ENCODE measurements around the gene PFN1.

Gene PFN1

GRCh38 chr17:4941319-4941610 is 7.1 kb downstream of the PFN1 start:
- Histone ChIP-seq H3K4me3 (ENCODE audit: low read depth in 1 of 2, low read length in 2 of 2) (peak overlapping the region; percentile 92 to 97), H3K9me3 (ENCODE audit: low read length) (no peaks in the 10 kb centered on the region), H3K36me3 (ENCODE audit: insufficient read depth, low read length) (peaks cover 65% of the 10 kb centered on the region), H3K4me1 (ENCODE audit: insufficient read depth, low read length) (peaks cover 65% of the 10 kb centered on the region), H3K9ac (ENCODE audit: low read length) (peak overlapping the region; percentile 94), H3K27ac (ENCODE audit: low read depth, low read length) (peak overlapping the region; percentile 97), H3K27me3 (ENCODE audit: control insufficient read depth in 1 of 2, insufficient read depth in 2 of 2, low read length in 2 of 2) (no peaks in the 10 kb centered on the region)

GRCh38 chr17:4940555-4941318 is 7.6 kb downstream of the PFN1 start:
- H3K9ac ChIP-seq (ENCODE audit: low read length): peak overlapping the region; percentile 94
- H3K4me3 ChIP-seq (ENCODE audit: low read depth in 1 of 2, low read length in 2 of 2): peak overlapping the region; percentile 92 to 97
- H3K36me3 ChIP-seq (ENCODE audit: insufficient read depth, low read length): peaks cover 64% of the 10 kb centered on the region
- no peaks in the 10 kb centered on the region for H3K9me3 ChIP-seq (ENCODE audit: low read length)
- H3K27ac ChIP-seq (ENCODE audit: low read depth, low read length): peak overlapping the region; percentile 97
- no peaks in the 10 kb centered on the region for H3K27me3 ChIP-seq (ENCODE audit: control insufficient read depth in 1 of 2, insufficient read depth in 2 of 2, low read length in 2 of 2)
- peaks cover 60% of the 10 kb centered on the region for H3K4me1 ChIP-seq (ENCODE audit: insufficient read depth, low read length)

- H3K36me3 ChIP-seq (ENCODE audit: insufficient read depth, low read length): peaks cover 60% of the 10 kb centered on the region
Observed at GRCh38 chr17:4939796-4940554, 8.4 kb downstream of the PFN1 start, which contains the start of the genes RNF167 and SLC25A11. Gene RNF167, plus strand, starts transcription at chr17:4940268. Its CDS starts 642 bp downstream, at chr17:4940910. Gene SLC25A11, minus strand, starts transcription at chr17:4940046. Its CDS starts 136 bp downstream, at chr17:4939910.

GRCh38 chr17:4939546-4939795 is 8.9 kb downstream of the PFN1 start:
- peak overlapping the region; percentile 97 for H3K27ac ChIP-seq (ENCODE audit: low read depth, low read length)
- H3K36me3 ChIP-seq (ENCODE audit: insufficient read depth, low read length): peaks cover 55% of the 10 kb centered on the region
- H3K4me3 ChIP-seq (ENCODE audit: low read depth in 1 of 2, low read length in 2 of 2): peak overlapping the region; percentile 92 to 97
- peaks cover 49% of the 10 kb centered on the region for H3K4me1 ChIP-seq (ENCODE audit: insufficient read depth, low read length)
- no peaks in the 10 kb centered on the region for H3K9me3 ChIP-seq (ENCODE audit: low read length)
- peak overlapping the region; percentile 94 for H3K9ac ChIP-seq (ENCODE audit: low read length)
- no peaks in the 10 kb centered on the region for H3K27me3 ChIP-seq (ENCODE audit: control insufficient read depth in 1 of 2, insufficient read depth in 2 of 2, low read length in 2 of 2)

More at GRCh38 chr17:4939796-4940554, 8.4 kb downstream of the PFN1 start, which contains the start of the genes RNF167 and SLC25A11:
- Histone ChIP-seq H3K9me3 (ENCODE audit: low read length) (no peaks in the 10 kb centered on the region), H3K9ac (ENCODE audit: low read length) (peak within 1 kb of the TSS; percentile 94), H3K4me1 (ENCODE audit: insufficient read depth, low read length) (peaks cover 52% of the 10 kb centered on the region), H3K27me3 (ENCODE audit: control insufficient read depth in 1 of 2, insufficient read depth in 2 of 2, low read length in 2 of 2) (no peaks in the 10 kb centered on the region), H3K27ac (ENCODE audit: low read depth, low read length) (peak within 1 kb of the TSS; percentile 97), H3K4me3 (ENCODE audit: low read depth in 1 of 2, low read length in 2 of 2) (peak within 1 kb of the TSS; percentile 92 to 97)

GRCh38 chr17:4938688-4939545 is 9.4 kb downstream of the PFN1 start:
- H3K4me1 ChIP-seq (ENCODE audit: insufficient read depth, low read length): peaks cover 49% of the 10 kb centered on the region
- peak overlapping the region; percentile 94 for H3K9ac ChIP-seq (ENCODE audit: low read length)
- no peaks in the 10 kb centered on the region for H3K9me3 ChIP-seq (ENCODE audit: low read length)
- peak overlapping the region; percentile 92 to 97 for H3K4me3 ChIP-seq (ENCODE audit: low read depth in 1 of 2, low read length in 2 of 2)
- no peaks in the 10 kb centered on the region for H3K27me3 ChIP-seq (ENCODE audit: control insufficient read depth in 1 of 2, insufficient read depth in 2 of 2, low read length in 2 of 2)
- peaks cover 49% of the 10 kb centered on the region for H3K36me3 ChIP-seq (ENCODE audit: insufficient read depth, low read length)
- peak overlapping the region; percentile 97 for H3K27ac ChIP-seq (ENCODE audit: low read depth, low read length)

GRCh38 chr17:4938069-4938491 is 10.2 kb downstream of the PFN1 start:
- Histone ChIP-seq H3K27ac (ENCODE audit: low read depth, low read length) (no peak overlapping the region), H3K36me3 (ENCODE audit: insufficient read depth, low read length) (peaks cover 41% of the 10 kb centered on the region), H3K9ac (ENCODE audit: low read length) (peak overlapping the region; percentile 94), H3K4me1 (ENCODE audit: insufficient read depth, low read length) (peaks cover 42% of the 10 kb centered on the region), H3K4me3 (ENCODE audit: low read depth in 1 of 2, low read length in 2 of 2) (peak overlapping the region in 1 of 2 donors; percentile 97), H3K9me3 (ENCODE audit: low read length) (no peaks in the 10 kb centered on the region), H3K27me3 (ENCODE audit: control insufficient read depth in 1 of 2, insufficient read depth in 2 of 2, low read length in 2 of 2) (no peaks in the 10 kb centered on the region)

GRCh38 chr17:4937553-4937952 is 10.8 kb downstream of the PFN1 start:
- H3K4me1 ChIP-seq (ENCODE audit: insufficient read depth, low read length): peaks cover 41% of the 10 kb centered on the region
- H3K36me3 ChIP-seq (ENCODE audit: insufficient read depth, low read length): peaks cover 35% of the 10 kb centered on the region
- H3K9ac ChIP-seq (ENCODE audit: low read length): no peak overlapping the region
- no peaks in the 10 kb centered on the region for H3K9me3 ChIP-seq (ENCODE audit: low read length)
- no peak overlapping the region for H3K4me3 ChIP-seq (ENCODE audit: low read depth in 1 of 2, low read length in 2 of 2)
- H3K27me3 ChIP-seq (ENCODE audit: control insufficient read depth in 1 of 2, insufficient read depth in 2 of 2, low read length in 2 of 2): no peaks in the 10 kb centered on the region
- H3K27ac ChIP-seq (ENCODE audit: low read depth, low read length): no peak overlapping the region

- H3K9ac ChIP-seq (ENCODE audit: low read length): no peak overlapping the region
- H3K9me3 ChIP-seq (ENCODE audit: low read length): no peaks in the 10 kb centered on the region
- H3K36me3 ChIP-seq (ENCODE audit: insufficient read depth, low read length): peaks cover 30% of the 10 kb centered on the region
- no peak overlapping the region for H3K4me3 ChIP-seq (ENCODE audit: low read depth in 1 of 2, low read length in 2 of 2)
- no peaks in the 10 kb centered on the region for H3K27me3 ChIP-seq (ENCODE audit: control insufficient read depth in 1 of 2, insufficient read depth in 2 of 2, low read length in 2 of 2)
- no peak overlapping the region for H3K27ac ChIP-seq (ENCODE audit: low read depth, low read length)
- peaks cover 30% of the 10 kb centered on the region for H3K4me1 ChIP-seq (ENCODE audit: insufficient read depth, low read length)
Observed at GRCh38 chr17:4936436-4936835, 11.9 kb downstream of the PFN1 start.

- Histone ChIP-seq H3K27ac (ENCODE audit: low read depth, low read length) (no peak overlapping the region), H3K9ac (ENCODE audit: low read length) (no peak overlapping the region)
Observed at GRCh38 chr17:4935650-4936049, 12.7 kb downstream of the PFN1 start.

GRCh38 chr17:4934173-4934979 is 14.0 kb downstream of the PFN1 start:
- Histone ChIP-seq H3K27me3 (ENCODE audit: control insufficient read depth in 1 of 2, insufficient read depth in 2 of 2, low read length in 2 of 2) (no peaks in the 10 kb centered on the region), H3K27ac (ENCODE audit: low read depth, low read length) (no peak overlapping the region), H3K9ac (ENCODE audit: low read length) (no peak overlapping the region), H3K4me1 (ENCODE audit: insufficient read depth, low read length) (peaks cover 24% of the 10 kb centered on the region), H3K36me3 (ENCODE audit: insufficient read depth, low read length) (peaks cover 30% of the 10 kb centered on the region), H3K9me3 (ENCODE audit: low read length) (no peaks in the 10 kb centered on the region), H3K4me3 (ENCODE audit: low read depth in 1 of 2, low read length in 2 of 2) (peak overlapping the region in 1 of 2 donors; percentile 43)

More at GRCh38 chr17:4935650-4936049, 12.7 kb downstream of the PFN1 start:
- Histone ChIP-seq H3K27me3 (ENCODE audit: control insufficient read depth in 1 of 2, insufficient read depth in 2 of 2, low read length in 2 of 2) (no peaks in the 10 kb centered on the region), H3K4me3 (ENCODE audit: low read depth in 1 of 2, low read length in 2 of 2) (no peak overlapping the region), H3K4me1 (ENCODE audit: insufficient read depth, low read length) (peaks cover 24% of the 10 kb centered on the region), H3K9me3 (ENCODE audit: low read length) (no peaks in the 10 kb centered on the region), H3K36me3 (ENCODE audit: insufficient read depth, low read length) (peaks cover 30% of the 10 kb centered on the region)

All from muscle layer of colon (tissue), 2 donors.